Suprapubic skin (tissue), 4 donors: ENCODE measurements around the gene MRC2.

ENCODE experiments used
- CTCF ChIP-seq, 2 donors: fragments of 200-600 bp in 1 of 2; fragments of 450-650 bp in 1 of 2; sonication (generic) in 1 of 2; IDR thresholded peaks; one replicate each; pipeline ENCODE4 v1.5.1; 2016 to 2019; ENCODE audit warnings: antibody characterized with exemption in 2 of 2, mild to moderate bottlenecking in 1 of 2, moderate library complexity in 1 of 2
- EP300 ChIP-seq: sonication (generic); formaldehyde crosslinking; IDR thresholded peaks from one replicate; pipeline ENCODE4 v1.6.1; 2017; ENCODE audit warnings: antibody characterized with exemption
- POLR2A ChIP-seq, 2 donors: fragments of 450-650 bp; IDR thresholded peaks; one replicate each; pipeline ENCODE4 v1.6.1; 2017; ENCODE audit warnings: antibody characterized with exemption in 2 of 2, mild to moderate bottlenecking in 2 of 2, moderate library complexity in 2 of 2
- POLR2AphosphoS5 ChIP-seq, 3 donors: sonication (generic); formaldehyde crosslinking; IDR thresholded peaks; one replicate each; pipeline ENCODE4 v1.6.1; 2017; ENCODE audit warnings: antibody characterized with exemption in 3 of 3

- no peak for TF ChIP-seq EP300
- no peak for TF ChIP-seq CTCF (IDR thresholded peaks at IDR 0.05)
- no peak for TF ChIP-seq POLR2A (IDR thresholded peaks at IDR 0.05)
- no peak for TF ChIP-seq POLR2AphosphoS5 (IDR thresholded peaks at IDR 0.05)
These were observed 45.7 kb upstream of the MRC2 start for GRCh38 chr17:62581764-62582163.
